Duodenal mucosa (tissue), 2 donors: ENCODE results near the gene B4GALNT1.

Experiments used
- H3K27ac ChIP-seq: one replicate; pipeline ENCODE4 v1.7.0; 2013; ENCODE audit warnings: low read depth, low read length
- H3K27me3 ChIP-seq, 2 donors: one replicate each; pipeline ENCODE4 v1.7.0; 2013; ENCODE audit warnings: low read length in 2 of 2, control low read depth in 1 of 2; ENCODE audit not compliant: insufficient read depth in 2 of 2, control insufficient read depth in 1 of 2
- H3K36me3 ChIP-seq, 2 donors: one replicate each; pipeline ENCODE4 v1.7.0; 2013; ENCODE audit warnings: low read length in 2 of 2, control low read depth in 1 of 2; ENCODE audit not compliant: insufficient read depth in 2 of 2, control insufficient read depth in 1 of 2
- H3K4me1 ChIP-seq, 2 donors: one replicate each; pipeline ENCODE4 v1.7.0; 2013; ENCODE audit warnings: low read length in 2 of 2, control low read depth in 1 of 2; ENCODE audit not compliant: insufficient read depth in 2 of 2, control insufficient read depth in 1 of 2
- H3K4me3 ChIP-seq, 2 donors: one replicate each; pipeline ENCODE4 v1.7.0; 2013; ENCODE audit warnings: low read length in 2 of 2, low read depth in 1 of 2
- H3K9ac ChIP-seq, 2 donors: one replicate each; pipeline ENCODE4 v1.7.0; 2013; ENCODE audit warnings: low read length in 2 of 2, low read depth in 1 of 2
- H3K9me3 ChIP-seq, 2 donors: one replicate each; pipeline ENCODE4 v1.7.0; 2013; ENCODE audit warnings: low read length in 2 of 2, control low read depth in 1 of 2; ENCODE audit not compliant: control insufficient read depth in 1 of 2

Gene B4GALNT1

GRCh38 chr12:57626921-57627445 is 6.0 kb downstream of the B4GALNT1 start:
- H3K4me3 ChIP-seq: no peak overlapping the region
- H3K9ac ChIP-seq: no peak overlapping the region
- no peak overlapping the region for H3K27ac ChIP-seq
- H3K9me3 ChIP-seq: no peaks in the 10 kb centered on the region
- no peaks in the 10 kb centered on the region for H3K36me3 ChIP-seq
- H3K4me1 ChIP-seq: peaks cover 0 to 5% of the 10 kb centered on the region in 2 donors
- H3K27me3 ChIP-seq: peaks cover 86 to 95% of the 10 kb centered on the region in 2 donors

GRCh38 chr12:57626111-57626920 is 6.7 kb downstream of the B4GALNT1 start:
- H3K27me3 ChIP-seq: peaks cover 86 to 95% of the 10 kb centered on the region in 2 donors
- no peak overlapping the region for H3K4me3 ChIP-seq
- H3K36me3 ChIP-seq: no peaks in the 10 kb centered on the region
- H3K27ac ChIP-seq: no peak overlapping the region
- H3K9me3 ChIP-seq: no peaks in the 10 kb centered on the region
- peaks cover 4 to 12% of the 10 kb centered on the region in 2 donors for H3K4me1 ChIP-seq
- H3K9ac ChIP-seq: no peak overlapping the region

- Histone ChIP-seq H3K27me3 (peaks cover 86 to 95% of the 10 kb centered on the region in 2 donors), H3K4me1 (peaks cover 10 to 19% of the 10 kb centered on the region in 2 donors)
Observed at GRCh38 chr12:57625261-57626032, 7.6 kb downstream of the B4GALNT1 start.

GRCh38 chr12:57624441-57625220 is 8.4 kb downstream of the B4GALNT1 start:
- H3K9me3 ChIP-seq: no peaks in the 10 kb centered on the region
- H3K27me3 ChIP-seq: peaks cover 87 to 95% of the 10 kb centered on the region in 2 donors
- H3K4me3 ChIP-seq: no peak overlapping the region
- H3K36me3 ChIP-seq: no peaks in the 10 kb centered on the region
- no peak overlapping the region for H3K9ac ChIP-seq
- no peak overlapping the region for H3K27ac ChIP-seq
- peaks cover 14 to 22% of the 10 kb centered on the region in 2 donors for H3K4me1 ChIP-seq

More at GRCh38 chr12:57625261-57626032, 7.6 kb downstream of the B4GALNT1 start:
- Histone ChIP-seq H3K9ac (no peak overlapping the region), H3K9me3 (no peaks in the 10 kb centered on the region), H3K4me3 (no peak overlapping the region), H3K36me3 (no peaks in the 10 kb centered on the region), H3K27ac (no peak overlapping the region)

- H3K9ac ChIP-seq: no peak overlapping the region
- H3K4me1 ChIP-seq: peaks cover 14 to 29% of the 10 kb centered on the region in 2 donors
- no peak overlapping the region for H3K27ac ChIP-seq
- peaks cover 93 to 95% of the 10 kb centered on the region in 2 donors for H3K27me3 ChIP-seq
- no peaks in the 10 kb centered on the region for H3K9me3 ChIP-seq
- no peaks in the 10 kb centered on the region for H3K36me3 ChIP-seq
- no peak overlapping the region for H3K4me3 ChIP-seq
Observed at GRCh38 chr12:57623811-57624390, 9.1 kb downstream of the B4GALNT1 start.

GRCh38 chr12:57623385-57623784 is 9.6 kb downstream of the B4GALNT1 start:
- Histone ChIP-seq H3K4me1 (peaks cover 14 to 29% of the 10 kb centered on the region in 2 donors), H3K9me3 (no peaks in the 10 kb centered on the region), H3K9ac (no peak overlapping the region), H3K27me3 (peaks cover 90 to 91% of the 10 kb centered on the region in 2 donors), H3K4me3 (no peak overlapping the region), H3K36me3 (no peaks in the 10 kb centered on the region), H3K27ac (no peak overlapping the region)

GRCh38 chr12:57622293-57623245 is 10.4 kb downstream of the B4GALNT1 start:
- Histone ChIP-seq H3K4me1 (peaks cover 14 to 26% of the 10 kb centered on the region in 2 donors), H3K9me3 (no peaks in the 10 kb centered on the region), H3K4me3 (no peak overlapping the region), H3K27me3 (peaks cover 88 to 90% of the 10 kb centered on the region in 2 donors), H3K9ac (no peak overlapping the region), H3K27ac (no peak overlapping the region), H3K36me3 (no peaks in the 10 kb centered on the region)

GRCh38 chr12:57621497-57622292 is 11.3 kb downstream of the B4GALNT1 start:
- Histone ChIP-seq H3K27ac (no peak overlapping the region), H3K36me3 (no peaks in the 10 kb centered on the region), H3K4me3 (peak overlapping the region; percentile 46 to 58), H3K27me3 (peaks cover 85 to 87% of the 10 kb centered on the region in 2 donors), H3K9ac (no peak overlapping the region), H3K4me1 (peaks cover 14 to 23% of the 10 kb centered on the region in 2 donors), H3K9me3 (no peaks in the 10 kb centered on the region)
